WTC11 (cell line): ENCODE data around the gene PCBP3. TPM values are rescaled to one million over a fixed set of nuclear protein-coding genes. Genes with fewer than 3 reads are reported as not detected.
"Not testable (repeated sequence)": the region's sequence is repeated elsewhere in the genome, so short reads cannot be mapped to it uniquely, and the experiment has no call there.

Experiments
- ATAC-seq: fragments of 200-7000 bp; cut with Tn5 transposase; 2 replicates; pipeline ENCODE4 v1.10.0; 2021; ENCODE audit warnings: mild to moderate bottlenecking, moderate library complexity
- CTCF ChIA-PET: fragments of 300-600 bp; sonication (Branson Sonifier 250); formaldehyde crosslinking; loops from one replicate; lab custom pipeline; 2021; ENCODE audit warnings: antibody characterized with exemption; lab: Charles Lee
- POLR2A ChIA-PET: fragments of 350-600 bp; sonication (Branson Sonifier 250); formaldehyde crosslinking; loops from one replicate; lab custom pipeline; 2021; ENCODE audit warnings: antibody characterized with exemption; lab: Charles Lee
- DNase-seq: peaks from one replicate; pipeline ENCODE4 v3.0.0; 2021; ENCODE audit warnings: low spot score
- H3K27ac Mint-ChIP-seq: 2 replicates; pipeline ENCODE4 v1.8.0; 2021; ENCODE audit warnings: mixed read lengths
- H3K27me3 Mint-ChIP-seq: 2 replicates; pipeline ENCODE4 v1.8.0; 2021; ENCODE audit warnings: low read depth, mild to moderate bottlenecking, moderate library complexity, mixed read lengths
- H3K36me3 Mint-ChIP-seq: 2 replicates; pipeline ENCODE4 v1.8.0; 2021; ENCODE audit warnings: mixed read lengths
- H3K4me1 Mint-ChIP-seq: 2 replicates; pipeline ENCODE4 v1.8.0; 2022; ENCODE audit warnings: mixed read lengths
- H3K4me3 Mint-ChIP-seq: 2 replicates; pipeline ENCODE4 v1.8.0; 2021; ENCODE audit warnings: mild to moderate bottlenecking, moderate library complexity, mixed read lengths
- H3K9me3 Mint-ChIP-seq: 2 replicates; pipeline ENCODE4 v1.8.0; 2021; ENCODE audit warnings: mixed read lengths
- ATF1 ChIP-seq: sonication (generic); formaldehyde crosslinking; IDR thresholded peaks from 2 replicates; pipeline ENCODE4 v1.8.1; 2023; ENCODE audit warnings: mild to moderate bottlenecking, moderate library complexity, missing genetic modification reagents
- CREM ChIP-seq: sonication (generic); formaldehyde crosslinking; IDR thresholded peaks from 2 replicates; pipeline ENCODE4 v1.8.1; 2022; ENCODE audit warnings: mild to moderate bottlenecking, missing genetic modification reagents, moderate library complexity
- EMX1 ChIP-seq: fragments of 250-450 bp; sonication (Bioruptor Pico); IDR thresholded peaks from 2 replicates; pipeline ENCODE4 v1.8.0; 2021; ENCODE audit warnings: mild to moderate bottlenecking
- ESRRA ChIP-seq: sonication (generic); formaldehyde crosslinking; IDR thresholded peaks from 2 replicates; pipeline ENCODE4 v1.8.1; 2022; ENCODE audit warnings: mild to moderate bottlenecking, missing genetic modification reagents, borderline replicate concordance
- JAZF1 ChIP-seq: fragments of 250-450 bp; sonication (Bioruptor Pico); IDR thresholded peaks from 2 replicates; pipeline ENCODE4 v1.9.0; 2021; ENCODE audit warnings: moderate library complexity, mild to moderate bottlenecking, inconsistent platforms
- MYBL2 ChIP-seq: sonication (generic); formaldehyde crosslinking; IDR thresholded peaks from 2 replicates; pipeline ENCODE4 v1.8.1; 2023; ENCODE audit warnings: mild to moderate bottlenecking, moderate library complexity, missing genetic modification reagents
- NFE2L1 ChIP-seq: sonication (generic); formaldehyde crosslinking; IDR thresholded peaks from 2 replicates; pipeline ENCODE4 v1.8.1; 2023; ENCODE audit warnings: missing genetic modification reagents
- SOX15 ChIP-seq: fragments of 250-450 bp; sonication (Bioruptor Pico); IDR thresholded peaks from 2 replicates; pipeline ENCODE4 v1.9.0; 2021; ENCODE audit warnings: mild to moderate bottlenecking
- TEAD4 ChIP-seq: sonication (generic); formaldehyde crosslinking; IDR thresholded peaks from 2 replicates; pipeline ENCODE4 v1.8.0; 2022; ENCODE audit warnings: mild to moderate bottlenecking, missing genetic modification reagents
- TP53 ChIP-seq: sonication (generic); formaldehyde crosslinking; IDR thresholded peaks from 2 replicates; pipeline ENCODE4 v1.8.1; 2023; ENCODE audit warnings: mild to moderate bottlenecking, missing genetic modification reagents
- ZNF121 ChIP-seq: sonication (generic); formaldehyde crosslinking; IDR thresholded peaks from 2 replicates; pipeline ENCODE4 v1.8.0; 2023; ENCODE audit warnings: missing genetic modification reagents
- ZNF138 ChIP-seq: sonication (generic); formaldehyde crosslinking; conservative IDR thresholded peaks from 2 replicates; pipeline ENCODE4 v1.8.1; 2022; ENCODE audit warnings: mild to moderate bottlenecking, moderate library complexity, missing genetic modification reagents
- ZNF232 ChIP-seq: sonication (generic); formaldehyde crosslinking; IDR thresholded peaks from 2 replicates; pipeline ENCODE4 v1.8.0; 2022; ENCODE audit warnings: mild to moderate bottlenecking, missing genetic modification reagents
- ZNF396 ChIP-seq: fragments of 250-450 bp; sonication (Bioruptor Pico); IDR thresholded peaks from 2 replicates; pipeline ENCODE4 v1.8.0; 2021; ENCODE audit warnings: mild to moderate bottlenecking, moderate library complexity, borderline replicate concordance
- ZNF423 ChIP-seq: fragments of 250-450 bp; sonication (Bioruptor Pico); IDR thresholded peaks from 2 replicates; pipeline ENCODE4 v2.1.2; 2022; ENCODE audit warnings: mild to moderate bottlenecking, moderate library complexity
- total RNA-seq: library from RNA; stranded (reverse); gene quantifications from 3 replicates; pipeline ENCODE4 v1.2.3, GENCODE V29; 2021
- TF ChIP-seq, protein P1 (sequence below): sonication (generic); formaldehyde crosslinking; IDR thresholded peaks from 2 replicates; pipeline ENCODE4 v1.8.1; 2023; ENCODE audit warnings: mild to moderate bottlenecking, moderate library complexity, missing genetic modification reagents
- TF ChIP-seq, protein P2 (sequence below): fragments of 250-450 bp; sonication (Bioruptor Pico); IDR thresholded peaks from 2 replicates; pipeline ENCODE4 v1.9.0; 2021; ENCODE audit warnings: mild to moderate bottlenecking, borderline replicate concordance
- TF ChIP-seq, protein P3 (sequence below): fragments of 250-450 bp; sonication (Bioruptor Pico); IDR thresholded peaks from 2 replicates; pipeline ENCODE4 v2.1.2; 2022; ENCODE audit warnings: mild to moderate bottlenecking, moderate library complexity
- TF ChIP-seq, protein P4 (sequence below): sonication (generic); formaldehyde crosslinking; IDR thresholded peaks from 2 replicates; pipeline ENCODE4 v1.8.0; 2023; ENCODE audit warnings: missing genetic modification reagents, mild to moderate bottlenecking, borderline replicate concordance

The PCBP3 gene
- total RNA-seq, 1 experiment from 2014 or later, result 8.5 TPM

DNA sequence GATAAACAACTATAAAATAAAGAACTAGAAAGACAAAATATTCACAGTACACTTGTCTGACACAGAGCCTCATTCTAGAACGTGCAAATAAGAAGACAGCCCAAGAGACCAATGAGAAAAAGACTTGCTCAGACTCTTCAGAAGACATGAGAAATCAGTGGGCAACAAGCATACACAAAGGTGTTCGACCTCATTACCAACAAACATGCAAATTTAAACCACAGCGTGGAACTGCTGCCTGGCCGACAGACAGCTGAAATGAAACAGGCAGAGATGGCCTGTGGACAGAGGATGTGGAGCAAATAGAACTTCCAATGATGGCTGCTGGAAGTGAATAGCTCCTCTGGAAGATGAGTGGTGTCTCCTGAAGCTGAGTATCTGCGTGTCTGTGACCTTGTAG, 315.7 kb downstream of the PCBP3 start (continued):
- TF ChIP-seq, protein P1, sequence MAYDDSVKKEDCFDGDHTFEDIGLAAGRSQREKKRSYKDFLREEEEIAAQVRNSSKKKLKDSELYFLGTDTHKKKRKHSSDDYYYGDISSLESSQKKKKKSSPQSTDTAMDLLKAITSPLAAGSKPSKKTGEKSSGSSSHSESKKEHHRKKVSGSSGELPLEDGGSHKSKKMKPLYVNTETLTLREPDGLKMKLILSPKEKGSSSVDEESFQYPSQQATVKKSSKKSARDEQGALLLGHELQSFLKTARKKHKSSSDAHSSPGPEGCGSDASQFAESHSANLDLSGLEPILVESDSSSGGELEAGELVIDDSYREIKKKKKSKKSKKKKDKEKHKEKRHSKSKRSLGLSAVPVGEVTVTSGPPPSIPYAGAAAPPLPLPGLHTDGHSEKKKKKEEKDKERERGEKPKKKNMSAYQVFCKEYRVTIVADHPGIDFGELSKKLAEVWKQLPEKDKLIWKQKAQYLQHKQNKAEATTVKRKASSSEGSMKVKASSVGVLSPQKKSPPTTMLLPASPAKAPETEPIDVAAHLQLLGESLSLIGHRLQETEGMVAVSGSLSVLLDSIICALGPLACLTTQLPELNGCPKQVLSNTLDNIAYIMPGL (CRISPR knock-in tag), result no peak
- no peak for TF ChIP-seq NFE2L1 (CRISPR knock-in tag)

DNA sequence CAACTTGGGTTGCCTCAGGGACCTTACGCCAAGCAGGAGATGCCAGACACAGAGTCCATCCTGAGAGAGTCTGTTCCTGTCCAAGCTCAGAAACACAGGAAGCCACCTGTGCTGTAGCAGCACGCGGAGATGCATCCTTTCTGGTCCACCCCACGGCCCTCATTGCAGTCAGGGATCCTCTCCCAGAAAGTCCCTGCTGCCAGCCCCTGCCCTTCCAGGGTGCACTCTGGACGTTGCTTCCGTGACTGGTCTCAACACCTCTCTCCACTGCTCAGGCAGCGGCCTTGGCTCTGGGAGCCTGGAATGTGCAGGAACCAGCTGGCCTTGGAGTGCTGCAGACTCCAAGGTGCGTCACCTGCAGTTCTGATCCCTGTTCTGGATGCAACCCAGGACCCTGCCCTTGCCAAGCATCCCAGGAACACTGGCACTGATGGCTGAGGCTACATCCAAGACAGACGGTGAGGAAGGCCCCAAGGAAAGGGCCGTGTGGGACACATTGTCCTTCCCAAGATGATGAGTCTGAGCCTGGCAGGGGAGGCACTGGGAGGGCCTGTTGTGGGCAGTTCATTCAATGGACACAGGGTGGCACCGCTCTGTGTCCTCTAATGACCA, 316.4 kb downstream of the PCBP3 start:
- POLR2A ChIA-PET, result no interaction called here
- H3K9me3 Mint-ChIP-seq, result peaks cover 89% of the 10 kb centered on the region
- no peak for TF ChIP-seq SOX15 (CRISPR knock-in tag)
- no peak for TF ChIP-seq MYBL2 (CRISPR knock-in tag)
- no peak for TF ChIP-seq JAZF1 (CRISPR knock-in tag)
- TF ChIP-seq ZNF138 (CRISPR knock-in tag), result no peak
- no peak for TF ChIP-seq CREM (CRISPR knock-in tag)
- TF ChIP-seq TP53 (CRISPR knock-in tag), result no peak
- TF ChIP-seq, protein P2, sequence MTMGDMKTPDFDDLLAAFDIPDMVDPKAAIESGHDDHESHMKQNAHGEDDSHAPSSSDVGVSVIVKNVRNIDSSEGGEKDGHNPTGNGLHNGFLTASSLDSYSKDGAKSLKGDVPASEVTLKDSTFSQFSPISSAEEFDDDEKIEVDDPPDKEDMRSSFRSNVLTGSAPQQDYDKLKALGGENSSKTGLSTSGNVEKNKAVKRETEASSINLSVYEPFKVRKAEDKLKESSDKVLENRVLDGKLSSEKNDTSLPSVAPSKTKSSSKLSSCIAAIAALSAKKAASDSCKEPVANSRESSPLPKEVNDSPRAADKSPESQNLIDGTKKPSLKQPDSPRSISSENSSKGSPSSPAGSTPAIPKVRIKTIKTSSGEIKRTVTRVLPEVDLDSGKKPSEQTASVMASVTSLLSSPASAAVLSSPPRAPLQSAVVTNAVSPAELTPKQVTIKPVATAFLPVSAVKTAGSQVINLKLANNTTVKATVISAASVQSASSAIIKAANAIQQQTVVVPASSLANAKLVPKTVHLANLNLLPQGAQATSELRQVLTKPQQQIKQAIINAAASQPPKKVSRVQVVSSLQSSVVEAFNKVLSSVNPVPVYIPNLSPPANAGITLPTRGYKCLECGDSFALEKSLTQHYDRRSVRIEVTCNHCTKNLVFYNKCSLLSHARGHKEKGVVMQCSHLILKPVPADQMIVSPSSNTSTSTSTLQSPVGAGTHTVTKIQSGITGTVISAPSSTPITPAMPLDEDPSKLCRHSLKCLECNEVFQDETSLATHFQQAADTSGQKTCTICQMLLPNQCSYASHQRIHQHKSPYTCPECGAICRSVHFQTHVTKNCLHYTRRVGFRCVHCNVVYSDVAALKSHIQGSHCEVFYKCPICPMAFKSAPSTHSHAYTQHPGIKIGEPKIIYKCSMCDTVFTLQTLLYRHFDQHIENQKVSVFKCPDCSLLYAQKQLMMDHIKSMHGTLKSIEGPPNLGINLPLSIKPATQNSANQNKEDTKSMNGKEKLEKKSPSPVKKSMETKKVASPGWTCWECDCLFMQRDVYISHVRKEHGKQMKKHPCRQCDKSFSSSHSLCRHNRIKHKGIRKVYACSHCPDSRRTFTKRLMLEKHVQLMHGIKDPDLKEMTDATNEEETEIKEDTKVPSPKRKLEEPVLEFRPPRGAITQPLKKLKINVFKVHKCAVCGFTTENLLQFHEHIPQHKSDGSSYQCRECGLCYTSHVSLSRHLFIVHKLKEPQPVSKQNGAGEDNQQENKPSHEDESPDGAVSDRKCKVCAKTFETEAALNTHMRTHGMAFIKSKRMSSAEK, result no peak
- H3K36me3 Mint-ChIP-seq, result peaks cover 54% of the 10 kb centered on the region
- H3K4me3 Mint-ChIP-seq, result no peak overlapping the region
- ATAC-seq (no peak), DNase-seq (no peak)
- H3K27me3 Mint-ChIP-seq, result peaks cover 76% of the 10 kb centered on the region
- CTCF ChIA-PET, result no interaction called here
- H3K4me1 Mint-ChIP-seq, result no peaks in the 10 kb centered on the region
- no peak overlapping the region for H3K27ac Mint-ChIP-seq

GRCh38 chr21:45961408-45961807, 317.9 kb downstream of the PCBP3 start:
- peaks cover 63% of the 10 kb centered on the region for H3K36me3 Mint-ChIP-seq
- H3K4me1 Mint-ChIP-seq, H3K4me3 Mint-ChIP-seq, H3K27ac Mint-ChIP-seq, CTCF ChIA-PET, DNase-seq, POLR2A ChIA-PET, ATAC-seq: not testable (repeated sequence)
- H3K9me3 Mint-ChIP-seq, result peaks cover 89% of the 10 kb centered on the region
- peaks cover 75% of the 10 kb centered on the region for H3K27me3 Mint-ChIP-seq

GRCh38 chr21:45962531-45963231, 319.2 kb downstream of the PCBP3 start:
- Mint-ChIP-seq H3K4me1 (no peaks in the 10 kb centered on the region), H3K27me3 (peaks cover 65% of the 10 kb centered on the region), H3K36me3 (peaks cover 60% of the 10 kb centered on the region)

More at GRCh38 chr21:45962531-45963231, 319.2 kb downstream of the PCBP3 start:
- CTCF ChIA-PET, result no interaction called here
- DNase-seq, result no peak
- no peak for ATAC-seq
- POLR2A ChIA-PET, result no interaction called here
- peaks cover 80% of the 10 kb centered on the region for H3K9me3 Mint-ChIP-seq
- TF ChIP-seq TEAD4 (CRISPR knock-in tag) (no peak), ZNF121 (CRISPR knock-in tag) (no peak), MYBL2 (CRISPR knock-in tag) (no peak), TP53 (CRISPR knock-in tag) (no peak), ESRRA (CRISPR knock-in tag) (no peak), ZNF423 (CRISPR knock-in tag) (no peak), ZNF396 (CRISPR knock-in tag) (no peak), EMX1 (no peak), ATF1 (CRISPR knock-in tag) (no peak), ZNF232 (CRISPR knock-in tag) (no peak)
- TF ChIP-seq, protein P3, sequence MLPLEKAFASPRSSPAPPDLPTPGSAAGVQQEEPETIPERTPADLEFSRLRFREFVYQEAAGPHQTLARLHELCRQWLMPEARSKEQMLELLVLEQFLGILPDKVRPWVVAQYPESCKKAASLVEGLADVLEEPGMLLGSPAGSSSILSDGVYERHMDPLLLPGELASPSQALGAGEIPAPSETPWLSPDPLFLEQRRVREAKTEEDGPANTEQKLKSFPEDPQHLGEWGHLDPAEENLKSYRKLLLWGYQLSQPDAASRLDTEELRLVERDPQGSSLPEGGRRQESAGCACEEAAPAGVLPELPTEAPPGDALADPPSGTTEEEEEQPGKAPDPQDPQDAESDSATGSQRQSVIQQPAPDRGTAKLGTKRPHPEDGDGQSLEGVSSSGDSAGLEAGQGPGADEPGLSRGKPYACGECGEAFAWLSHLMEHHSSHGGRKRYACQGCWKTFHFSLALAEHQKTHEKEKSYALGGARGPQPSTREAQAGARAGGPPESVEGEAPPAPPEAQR, result no peak
- TF ChIP-seq, protein P4, sequence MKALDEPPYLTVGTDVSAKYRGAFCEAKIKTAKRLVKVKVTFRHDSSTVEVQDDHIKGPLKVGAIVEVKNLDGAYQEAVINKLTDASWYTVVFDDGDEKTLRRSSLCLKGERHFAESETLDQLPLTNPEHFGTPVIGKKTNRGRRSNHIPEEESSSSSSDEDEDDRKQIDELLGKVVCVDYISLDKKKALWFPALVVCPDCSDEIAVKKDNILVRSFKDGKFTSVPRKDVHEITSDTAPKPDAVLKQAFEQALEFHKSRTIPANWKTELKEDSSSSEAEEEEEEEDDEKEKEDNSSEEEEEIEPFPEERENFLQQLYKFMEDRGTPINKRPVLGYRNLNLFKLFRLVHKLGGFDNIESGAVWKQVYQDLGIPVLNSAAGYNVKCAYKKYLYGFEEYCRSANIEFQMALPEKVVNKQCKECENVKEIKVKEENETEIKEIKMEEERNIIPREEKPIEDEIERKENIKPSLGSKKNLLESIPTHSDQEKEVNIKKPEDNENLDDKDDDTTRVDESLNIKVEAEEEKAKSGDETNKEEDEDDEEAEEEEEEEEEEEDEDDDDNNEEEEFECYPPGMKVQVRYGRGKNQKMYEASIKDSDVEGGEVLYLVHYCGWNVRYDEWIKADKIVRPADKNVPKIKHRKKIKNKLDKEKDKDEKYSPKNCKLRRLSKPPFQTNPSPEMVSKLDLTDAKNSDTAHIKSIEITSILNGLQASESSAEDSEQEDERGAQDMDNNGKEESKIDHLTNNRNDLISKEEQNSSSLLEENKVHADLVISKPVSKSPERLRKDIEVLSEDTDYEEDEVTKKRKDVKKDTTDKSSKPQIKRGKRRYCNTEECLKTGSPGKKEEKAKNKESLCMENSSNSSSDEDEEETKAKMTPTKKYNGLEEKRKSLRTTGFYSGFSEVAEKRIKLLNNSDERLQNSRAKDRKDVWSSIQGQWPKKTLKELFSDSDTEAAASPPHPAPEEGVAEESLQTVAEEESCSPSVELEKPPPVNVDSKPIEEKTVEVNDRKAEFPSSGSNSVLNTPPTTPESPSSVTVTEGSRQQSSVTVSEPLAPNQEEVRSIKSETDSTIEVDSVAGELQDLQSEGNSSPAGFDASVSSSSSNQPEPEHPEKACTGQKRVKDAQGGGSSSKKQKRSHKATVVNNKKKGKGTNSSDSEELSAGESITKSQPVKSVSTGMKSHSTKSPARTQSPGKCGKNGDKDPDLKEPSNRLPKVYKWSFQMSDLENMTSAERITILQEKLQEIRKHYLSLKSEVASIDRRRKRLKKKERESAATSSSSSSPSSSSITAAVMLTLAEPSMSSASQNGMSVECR, result no peak
- TF ChIP-seq, all 79 proteins: peak for 0
- no peak overlapping the region for H3K4me3 Mint-ChIP-seq
- H3K27ac Mint-ChIP-seq, result no peak overlapping the region
